Keratinocyte (primary cell): ENCODE measurements around the gene RNF215. TPM values are rescaled to one million over a fixed set of nuclear protein-coding genes. Genes with fewer than 3 reads are reported as not detected.

Experiments used
- DNase-seq: peaks from one replicate; pipeline ENCODE4 v3.0.0-alpha.2; 2011; ENCODE audit warnings: low read depth, missing footprints, low spot score
- FAIRE-seq: peaks from 2 replicates; lab custom pipeline; 2011; peaks lifted over from hg19 to GRCh38; lab: Jason Lieb, UNC
- H2AFZ ChIP-seq: 2 replicates; pipeline ENCODE4 v1.6.0; 2012; ENCODE audit warnings: low read length, control low read depth, inconsistent platforms; ENCODE audit not compliant: control insufficient read depth
- H3K27ac ChIP-seq: 2 replicates; pipeline ENCODE4 v1.5.1; 2011; ENCODE audit warnings: low read length; ENCODE audit not compliant: control insufficient read depth, insufficient read depth
- H3K27me3 ChIP-seq: 3 replicates; pipeline ENCODE4 v1.6.0; 2011; ENCODE audit warnings: low read length; ENCODE audit not compliant: control insufficient read depth, insufficient read depth; ENCODE audit errors: extremely low read depth
- H3K36me3 ChIP-seq, 2 experiments: 2 replicates in 1 of 2; 3 replicates in 1 of 2; pipeline ENCODE4 v1.5.1; 2011; ENCODE audit warnings: low read length in 2 of 2, mild to moderate bottlenecking in 1 of 2; ENCODE audit not compliant: control insufficient read depth in 2 of 2, insufficient read depth in 2 of 2; ENCODE audit errors: extremely low read depth in 1 of 2
- H3K4me1 ChIP-seq: 3 replicates; pipeline ENCODE4 v1.5.1; 2011; ENCODE audit warnings: low read length; ENCODE audit not compliant: control insufficient read depth, insufficient read depth; ENCODE audit errors: extremely low read depth
- H3K4me2 ChIP-seq: 3 replicates; pipeline ENCODE4 v1.6.0; 2011; ENCODE audit warnings: low read depth, low read length; ENCODE audit not compliant: control insufficient read depth, insufficient read depth; ENCODE audit errors: extremely low read depth
- H3K4me3 ChIP-seq, 3 experiments: fragments of 200-600 bp in 1 of 3; sonication (generic) in 1 of 3; 2 replicates in 2 of 3; 3 replicates in 1 of 3; pipeline ENCODE4 v1.5.1; 2011 to 2016; ENCODE audit warnings: low read length in 3 of 3, mild to moderate bottlenecking in 3 of 3, control low read depth in 2 of 3, inconsistent platforms in 1 of 3, low read depth in 1 of 3, mixed read lengths in 1 of 3, mixed run types in 1 of 3, moderate library complexity in 1 of 3; ENCODE audit not compliant: control insufficient read depth in 2 of 3, insufficient read depth in 2 of 3; ENCODE audit errors: extremely low read depth in 1 of 3
- H3K79me2 ChIP-seq: 2 replicates; pipeline ENCODE4 v1.6.0; 2012; ENCODE audit warnings: low read length; ENCODE audit not compliant: control insufficient read depth, insufficient read depth
- H3K9ac ChIP-seq: 3 replicates; pipeline ENCODE4 v1.6.0; 2011; ENCODE audit warnings: low read length; ENCODE audit not compliant: control insufficient read depth, insufficient read depth; ENCODE audit errors: extremely low read depth
- H3K9me1 ChIP-seq: 3 replicates; pipeline ENCODE4 v1.6.0; 2011; ENCODE audit warnings: low read length; ENCODE audit not compliant: control insufficient read depth, insufficient read depth; ENCODE audit errors: extremely low read depth
- H3K9me3 ChIP-seq: 2 replicates; pipeline ENCODE4 v1.5.1; 2012; ENCODE audit warnings: low read depth, low read length; ENCODE audit not compliant: control insufficient read depth
- H4K20me1 ChIP-seq: 3 replicates; pipeline ENCODE4 v1.6.0; 2011; ENCODE audit warnings: low read length; ENCODE audit not compliant: control insufficient read depth, insufficient read depth; ENCODE audit errors: extremely low read depth
- CTCF ChIP-seq, 3 experiments: IDR thresholded peaks in 1 of 3; conservative IDR thresholded peaks in 1 of 3; optimal IDR thresholded peaks in 1 of 3; 2 replicates in 2 of 3; 3 replicates in 1 of 3; pipeline versions ENCODE3 to v1.5.1; 2011; ENCODE audit warnings: low read length in 3 of 3, mild to moderate bottlenecking in 3 of 3, moderate library complexity in 2 of 3, control low read depth in 1 of 3, inconsistent platforms in 1 of 3; ENCODE audit not compliant: insufficient read depth in 2 of 3; ENCODE audit errors: extremely low read depth in 1 of 3
- EZH2 ChIP-seq: IDR thresholded peaks from one replicate; pipeline ENCODE4 v1.6.1; 2012; ENCODE audit warnings: inconsistent platforms, mild to moderate bottlenecking, low read length, moderate library complexity
- dilution Hi-C: fragments of 300-500 bp; cut with MboI; formaldehyde crosslinking; loops from one replicate; pipeline ENCODE4 v1.7.0; 2020; ENCODE audit warnings: low sequenced_read_pairs; ENCODE audit not compliant: extremely low pct_ligation_motif_present
- polyA plus RNA-seq, 5 experiments: library from polyadenylated mRNA; depleted of rRNA in 3 of 5; stranded (reverse) in 3 of 5; stranded (forward) in 1 of 5; unstranded in 1 of 5; fragments of >200 nt; gene quantifications; 1 replicate in 1 of 5; 2 replicates in 3 of 5; 3 replicates in 1 of 5; pipeline versions ENCODE4 v1.2.1 to v1.2.3, GENCODE V29; 2011 to 2012; ENCODE audit warnings: missing spikeins in 2 of 5, low read depth in 1 of 5, low replicate concordance in 1 of 5

Gene RNF215
- polyA plus RNA-seq, 1 donor (not counting 4 experiments of a cell fraction or from before 2014, with no cell fraction given), result 8.3 TPM

GRCh38 chr22:30348404-30348803 lies 38.8 kb downstream of the RNF215 start:
- no peak overlapping the region for H3K4me3 ChIP-seq
- peaks cover 35 to 63% of the 10 kb centered on the region in 2 experiments for H3K36me3 ChIP-seq
- no peak for DNase-seq
- H3K4me1 ChIP-seq, result no peaks in the 10 kb centered on the region
- H3K4me2 ChIP-seq, result no peak overlapping the region
- no peak overlapping the region for H2AFZ ChIP-seq
- dilution Hi-C loops, result no loop called here
- no peak overlapping the region for H3K27ac ChIP-seq
- H3K79me2 ChIP-seq, result peaks cover 56% of the 10 kb centered on the region
- H3K9me1 ChIP-seq, result no peaks in the 10 kb centered on the region
- H3K27me3 ChIP-seq, result no peaks in the 10 kb centered on the region
- TF ChIP-seq EZH2 (no peak), CTCF (optimal IDR thresholded peaks at IDR 0.05 in 1 of 3, IDR thresholded peaks at IDR 0.05 in 1 of 3, conservative IDR thresholded peaks at IDR 0.05 in 1 of 3; ENCODE audit: extremely low read depth in 1 of 3, insufficient read depth in 2 of 3, low read length in 3 of 3) (no peak)
- H3K9ac ChIP-seq, result no peak overlapping the region
- FAIRE-seq, result no peak
- peaks cover 2% of the 10 kb centered on the region for H4K20me1 ChIP-seq
- no peaks in the 10 kb centered on the region for H3K9me3 ChIP-seq

- dilution Hi-C loops, result no loop called here
- H3K27ac ChIP-seq, result no peak overlapping the region
- H3K4me1 ChIP-seq, result no peaks in the 10 kb centered on the region
- no peaks in the 10 kb centered on the region for H3K9me3 ChIP-seq
- H3K9ac ChIP-seq, result no peak overlapping the region
- no peak for DNase-seq
- FAIRE-seq, result no peak
- no peak overlapping the region for H3K4me2 ChIP-seq
- peaks cover 2% of the 10 kb centered on the region for H4K20me1 ChIP-seq
- peaks cover 50% of the 10 kb centered on the region for H3K79me2 ChIP-seq
- no peaks in the 10 kb centered on the region for H3K27me3 ChIP-seq
- no peaks in the 10 kb centered on the region for H3K9me1 ChIP-seq
- H3K36me3 ChIP-seq, result peaks cover 40 to 64% of the 10 kb centered on the region in 2 experiments
- no peak overlapping the region for H2AFZ ChIP-seq
- no peak overlapping the region for H3K4me3 ChIP-seq
- no peak for TF ChIP-seq CTCF (optimal IDR thresholded peaks at IDR 0.05 in 1 of 3, IDR thresholded peaks at IDR 0.05 in 1 of 3, conservative IDR thresholded peaks at IDR 0.05 in 1 of 3; ENCODE audit: extremely low read depth in 1 of 3, insufficient read depth in 2 of 3, low read length in 3 of 3)
- no peak for TF ChIP-seq EZH2
Observed at GRCh38 chr22:30347255-30347892, 39.8 kb downstream of the RNF215 start.
